ENCODE data around the gene PEMT.

Gene PEMT

DNA sequence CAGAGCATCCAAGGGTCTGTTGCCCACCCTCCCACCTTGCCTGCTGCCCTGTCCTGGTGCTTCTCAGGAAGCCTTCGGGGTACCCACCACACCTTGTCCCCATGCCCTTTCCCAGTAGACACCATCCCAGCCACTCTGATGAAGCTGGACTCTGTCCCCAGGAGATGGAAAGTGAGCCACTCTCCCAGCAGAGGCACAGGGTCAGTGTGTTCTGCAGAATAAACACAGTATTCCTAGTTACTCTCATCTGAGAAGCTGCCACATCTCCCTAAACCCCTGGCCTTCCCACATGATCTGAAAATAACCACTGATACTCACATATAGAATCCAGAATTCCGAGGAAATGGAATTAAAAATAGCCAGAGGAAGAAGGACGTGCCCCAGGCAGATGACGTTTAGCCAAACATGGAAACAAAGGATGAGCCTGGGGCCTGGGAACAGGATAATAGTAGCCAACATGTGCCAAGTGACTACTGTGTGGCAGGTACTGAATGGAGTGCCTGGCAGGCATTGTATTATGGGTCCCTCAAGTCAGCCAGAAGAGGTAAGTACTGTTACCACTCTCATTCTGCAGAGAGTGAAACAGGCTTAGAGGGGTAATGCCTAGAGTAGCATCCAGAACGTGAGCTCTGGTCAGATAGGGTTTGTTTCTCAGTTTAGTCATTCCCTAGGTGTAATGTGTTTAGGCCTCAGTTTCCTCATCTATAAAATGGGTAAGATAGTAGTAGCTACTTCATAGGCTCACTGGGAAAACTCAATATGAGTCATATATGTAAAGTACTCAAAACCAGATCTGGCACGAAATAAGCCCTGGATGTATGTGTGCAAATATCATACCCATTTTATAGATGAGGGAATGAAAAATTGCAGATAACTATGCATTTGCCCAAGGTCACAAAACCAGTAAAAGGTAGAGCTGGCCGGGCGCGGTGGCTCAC is 20.8 kb upstream of the PEMT start:
- ATAC-seq (ENCODE audit: low read depth), result no peak
- H3K27ac ChIP-seq (ENCODE audit: poor library complexity, severe bottlenecking), result no peak overlapping the region
- no peak overlapping the region for H3K4me3 ChIP-seq (ENCODE audit: severe bottlenecking)
- DNase-seq (ENCODE audit: low spot score), result no peak
- no peaks in the 10 kb centered on the region for H3K27me3 ChIP-seq (ENCODE audit: insufficient read depth, poor library complexity, severe bottlenecking)
- no peak for TF ChIP-seq CTCF (IDR thresholded peaks at IDR 0.05; ENCODE audit: poor library complexity, severe bottlenecking)
- no peaks in the 10 kb centered on the region for H3K9me3 ChIP-seq (ENCODE audit: severe bottlenecking)
- no peaks in the 10 kb centered on the region for H3K36me3 ChIP-seq (ENCODE audit: low read depth)
- H3K4me1 ChIP-seq (ENCODE audit: insufficient read depth, poor library complexity, severe bottlenecking), result no peaks in the 10 kb centered on the region

- no peak overlapping the region for H3K4me3 ChIP-seq (ENCODE audit: severe bottlenecking)
Observed at GRCh38 chr17:17609121-17609520, 17.6 kb upstream of the PEMT start.

DNA sequence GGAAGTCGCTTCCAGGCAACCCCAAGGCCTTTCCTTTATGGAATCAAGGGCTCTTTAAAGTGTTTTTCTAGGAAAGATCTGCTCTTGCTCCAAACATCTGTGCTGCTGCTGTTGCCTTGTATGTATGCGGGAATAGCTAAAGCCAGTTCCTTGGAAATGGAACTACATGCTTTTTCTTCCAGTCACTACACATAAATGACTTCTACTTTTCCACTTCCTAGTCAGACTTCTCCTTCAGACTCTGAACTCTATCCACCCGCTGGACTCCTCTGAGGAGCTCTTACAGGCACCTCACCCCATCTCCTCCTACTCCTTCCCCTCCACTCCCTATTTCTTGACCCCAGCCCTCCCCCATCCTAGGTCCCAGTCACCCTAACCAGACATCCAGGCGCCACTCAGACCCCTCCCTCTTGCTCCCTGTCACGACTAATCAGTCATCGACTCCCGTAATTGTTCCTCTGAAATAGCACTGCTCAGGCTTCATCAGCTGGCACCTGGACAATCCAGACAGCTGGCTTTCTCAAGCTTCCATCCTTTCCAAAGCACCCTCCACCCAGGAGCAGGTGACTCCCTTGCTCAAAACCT is 15.0 kb upstream of the PEMT start:
- Histone ChIP-seq H3K9me3 (ENCODE audit: severe bottlenecking) (no peaks in the 10 kb centered on the region), H3K4me3 (ENCODE audit: severe bottlenecking) (no peak overlapping the region), H3K36me3 (ENCODE audit: low read depth) (no peaks in the 10 kb centered on the region), H3K4me1 (ENCODE audit: insufficient read depth, poor library complexity, severe bottlenecking) (no peaks in the 10 kb centered on the region), H3K27ac (ENCODE audit: poor library complexity, severe bottlenecking) (no peak overlapping the region), H3K27me3 (ENCODE audit: insufficient read depth, poor library complexity, severe bottlenecking) (no peaks in the 10 kb centered on the region)
- DNase-seq (ENCODE audit: low spot score) (no peak), ATAC-seq (ENCODE audit: low read depth) (no peak)
- no peak for TF ChIP-seq CTCF (IDR thresholded peaks at IDR 0.05; ENCODE audit: poor library complexity, severe bottlenecking)

More at GRCh38 chr17:17609121-17609520, 17.6 kb upstream of the PEMT start:
- H3K36me3 ChIP-seq (ENCODE audit: low read depth), result no peaks in the 10 kb centered on the region
- no peaks in the 10 kb centered on the region for H3K27me3 ChIP-seq (ENCODE audit: insufficient read depth, poor library complexity, severe bottlenecking)
- DNase-seq (ENCODE audit: low spot score), result no peak
- ATAC-seq (ENCODE audit: low read depth), result peak; percentile 48; the same call in 1 of the 3 replicates
- H3K4me1 ChIP-seq (ENCODE audit: insufficient read depth, poor library complexity, severe bottlenecking), result no peaks in the 10 kb centered on the region
- TF ChIP-seq CTCF (IDR thresholded peaks at IDR 0.05; ENCODE audit: poor library complexity, severe bottlenecking), result no peak
- no peaks in the 10 kb centered on the region for H3K9me3 ChIP-seq (ENCODE audit: severe bottlenecking)
- H3K27ac ChIP-seq (ENCODE audit: poor library complexity, severe bottlenecking), result no peak overlapping the region

- no peaks in the 10 kb centered on the region for H3K9me3 ChIP-seq (ENCODE audit: severe bottlenecking)
- no peaks in the 10 kb centered on the region for H3K4me1 ChIP-seq (ENCODE audit: insufficient read depth, poor library complexity, severe bottlenecking)
- H3K36me3 ChIP-seq (ENCODE audit: low read depth), result no peaks in the 10 kb centered on the region
- no peaks in the 10 kb centered on the region for H3K27me3 ChIP-seq (ENCODE audit: insufficient read depth, poor library complexity, severe bottlenecking)
- H3K27ac ChIP-seq (ENCODE audit: poor library complexity, severe bottlenecking), result no peak overlapping the region
- TF ChIP-seq CTCF (IDR thresholded peaks at IDR 0.05; ENCODE audit: poor library complexity, severe bottlenecking), result no peak
- no peak for DNase-seq (ENCODE audit: low spot score)
- H3K4me3 ChIP-seq (ENCODE audit: severe bottlenecking), result no peak overlapping the region
- ATAC-seq (ENCODE audit: low read depth), result no peak
Observed at GRCh38 chr17:17605729-17606088, 14.2 kb upstream of the PEMT start.

All from RWPE2 (cell line).